Caco-2 (cell line): ENCODE measurements around the gene PRR15L. TPM values are rescaled to one million over a fixed set of nuclear protein-coding genes. Genes with fewer than 3 reads are reported as not detected.

ENCODE experiments used
- BruUV-seq: library from RNA; stranded (reverse); fragments of 400-500 nt; replicated peaks from 2 replicates; lab custom pipeline; 2021; lab: Mats Ljungman, UMichigan
- CTCF ChIA-PET: fragments of 300-600 bp; sonication (Branson Sonifier 250); formaldehyde crosslinking; loops from one replicate; lab custom pipeline; 2022; ENCODE audit warnings: antibody characterized with exemption; lab: Charles Lee
- POLR2A ChIA-PET: fragments of 300-600 bp; sonication (Branson Sonifier 250); formaldehyde crosslinking; loops from one replicate; lab custom pipeline; 2022; ENCODE audit warnings: antibody characterized with exemption; lab: Charles Lee
- DNase-seq, 2 experiments: peaks; one replicate each; pipeline versions ENCODE4 v3.0.0 to v3.0.0-alpha.2; 2020 to 2022
- H3K27me3 ChIP-seq: replicated peaks from 2 replicates; pipeline ENCODE4 v1.6.0; 2011; ENCODE audit warnings: low read length; ENCODE audit not compliant: control insufficient read depth, insufficient read depth
- H3K36me3 ChIP-seq: 2 replicates; pipeline ENCODE4 v1.5.1; 2011; ENCODE audit warnings: low read length; ENCODE audit not compliant: control insufficient read depth, insufficient read depth
- H3K4me1 ChIP-seq: fragments of 250-450 bp; sonication (Bioruptor Pico); 2 replicates; pipeline ENCODE4 v1.5.1; 2020; ENCODE audit warnings: mild to moderate bottlenecking
- H3K4me3 ChIP-seq: 2 replicates; pipeline ENCODE4 v1.5.1; 2011; ENCODE audit warnings: low read depth, mild to moderate bottlenecking, control low read depth, low read length
- H3K9me3 ChIP-seq: fragments of 250-450 bp; sonication (Bioruptor Pico); 2 replicates; pipeline ENCODE4 v1.5.1; 2020; ENCODE audit warnings: mild to moderate bottlenecking, moderate library complexity
- H3K27ac Mint-ChIP-seq: one replicate; pipeline ENCODE4 v1.8.0; 2022; ENCODE audit warnings: mixed read lengths; ENCODE audit not compliant: unreplicated experiment
- H3K27me3 Mint-ChIP-seq: one replicate; pipeline ENCODE4 v1.8.0; 2022; ENCODE audit warnings: mixed read lengths; ENCODE audit not compliant: insufficient read depth, unreplicated experiment
- H3K36me3 Mint-ChIP-seq: one replicate; pipeline ENCODE4 v1.8.0; 2022; ENCODE audit warnings: mild to moderate bottlenecking, mixed read lengths; ENCODE audit not compliant: insufficient read depth, unreplicated experiment
- H3K4me1 Mint-ChIP-seq: one replicate; pipeline ENCODE4 v1.8.0; 2022; ENCODE audit warnings: low read depth, mixed read lengths; ENCODE audit not compliant: unreplicated experiment
- H3K4me3 Mint-ChIP-seq: one replicate; pipeline ENCODE4 v1.8.0; 2022; ENCODE audit warnings: mild to moderate bottlenecking, moderate library complexity, mixed read lengths; ENCODE audit not compliant: unreplicated experiment
- H3K9me3 Mint-ChIP-seq: one replicate; pipeline ENCODE4 v1.8.0; 2022; ENCODE audit warnings: mixed read lengths; ENCODE audit not compliant: unreplicated experiment
- intact Hi-C: fragments of 100-400 bp; cut with micrococcal nuclease; formaldehyde crosslinking; loops from one replicate; pipeline ENCODE4 v1.10.0; 2022; ENCODE audit not compliant: unreplicated experiment
- total RNA-seq: library from RNA; stranded (reverse); gene quantifications from 2 replicates; pipeline ENCODE4 v1.2.3, GENCODE V29; 2022
- TF ChIP-seq, protein P1 (sequence below), 2 experiments: fragments of 200-600 bp in 1 of 2; IDR thresholded peaks; 1 replicate in 1 of 2; 2 replicates in 1 of 2; pipeline versions ENCODE4 v1.5.1 to v1.8.0; 2011 to 2022; ENCODE audit warnings: antibody characterized with exemption in 1 of 2, control low read depth in 1 of 2, inconsistent platforms in 1 of 2, low read depth in 1 of 2, low read length in 1 of 2, mild to moderate bottlenecking in 1 of 2, moderate library complexity in 1 of 2; ENCODE audit not compliant: insufficient read depth in 1 of 2, severe bottlenecking in 1 of 2, unreplicated experiment in 1 of 2

Gene PRR15L
- total RNA-seq, 1 experiment from 2014 or later, result 24.3 TPM

- intact Hi-C loops, result no loop called here
- Mint-ChIP-seq H3K36me3 (peaks cover 19% of the 10 kb centered on the region), H3K27me3 (no peaks in the 10 kb centered on the region), H3K9me3 (no peaks in the 10 kb centered on the region), H3K4me1 (peaks cover 43% of the 10 kb centered on the region), H3K27ac (peak overlapping the region; percentile 53), H3K4me3 (no peak overlapping the region)
- TF ChIP-seq, protein P1, sequence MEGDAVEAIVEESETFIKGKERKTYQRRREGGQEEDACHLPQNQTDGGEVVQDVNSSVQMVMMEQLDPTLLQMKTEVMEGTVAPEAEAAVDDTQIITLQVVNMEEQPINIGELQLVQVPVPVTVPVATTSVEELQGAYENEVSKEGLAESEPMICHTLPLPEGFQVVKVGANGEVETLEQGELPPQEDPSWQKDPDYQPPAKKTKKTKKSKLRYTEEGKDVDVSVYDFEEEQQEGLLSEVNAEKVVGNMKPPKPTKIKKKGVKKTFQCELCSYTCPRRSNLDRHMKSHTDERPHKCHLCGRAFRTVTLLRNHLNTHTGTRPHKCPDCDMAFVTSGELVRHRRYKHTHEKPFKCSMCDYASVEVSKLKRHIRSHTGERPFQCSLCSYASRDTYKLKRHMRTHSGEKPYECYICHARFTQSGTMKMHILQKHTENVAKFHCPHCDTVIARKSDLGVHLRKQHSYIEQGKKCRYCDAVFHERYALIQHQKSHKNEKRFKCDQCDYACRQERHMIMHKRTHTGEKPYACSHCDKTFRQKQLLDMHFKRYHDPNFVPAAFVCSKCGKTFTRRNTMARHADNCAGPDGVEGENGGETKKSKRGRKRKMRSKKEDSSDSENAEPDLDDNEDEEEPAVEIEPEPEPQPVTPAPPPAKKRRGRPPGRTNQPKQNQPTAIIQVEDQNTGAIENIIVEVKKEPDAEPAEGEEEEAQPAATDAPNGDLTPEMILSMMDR (IDR thresholded peaks at IDR 0.05; ENCODE audit: insufficient read depth in 1 of 2, low read depth in 1 of 2, low read length in 1 of 2, severe bottlenecking in 1 of 2, unreplicated experiment in 1 of 2), result no peak
- peak in 1 of 2 experiments; percentile 71 for DNase-seq
- no peaks in the 10 kb centered on the region for H3K36me3 ChIP-seq
- POLR2A ChIA-PET, result no interaction called here
- H3K27me3 ChIP-seq, result no peaks in the 10 kb centered on the region
- CTCF ChIA-PET, result interaction anchor here (4.6 to 7.0 kb wide), 3 partner anchors 9 to 24 kb away, joined by 157 to 219 read pairs (median 172); partner anchors contain the start of genes PNPO and PRR15L
- no peak overlapping the region for H3K4me3 ChIP-seq
- H3K9me3 ChIP-seq, result no peaks in the 10 kb centered on the region
- no TSS peak for BruUV-seq
- peaks cover 59% of the 10 kb centered on the region for H3K4me1 ChIP-seq
Observed at GRCh38 chr17:47967607-47968252, 10.0 kb upstream of the PRR15L start.

DNA sequence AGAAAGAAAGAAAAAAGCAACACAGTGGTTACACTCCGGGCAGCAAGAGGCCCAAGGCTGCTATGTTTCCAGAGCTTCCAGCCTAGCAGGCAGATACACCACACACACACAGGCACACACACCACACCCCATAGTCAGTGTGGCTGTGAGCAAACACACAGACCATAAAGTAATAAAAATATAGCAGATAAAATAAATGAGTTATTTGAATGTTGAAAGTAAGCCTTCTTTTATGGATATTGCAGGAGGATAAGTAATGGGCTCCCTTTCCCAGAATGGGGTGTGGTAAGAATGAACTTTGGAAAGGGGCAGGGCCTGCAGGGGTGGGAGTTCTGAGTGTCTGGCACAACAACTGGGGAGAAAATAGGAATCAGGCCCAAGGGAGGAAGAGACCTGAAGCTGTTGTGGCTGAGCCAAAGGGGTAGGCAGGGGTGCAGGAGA lies 8.4 kb upstream of the PRR15L start:
- peaks cover 7% of the 10 kb centered on the region for H3K9me3 Mint-ChIP-seq
- no peaks in the 10 kb centered on the region for H3K9me3 ChIP-seq
- no peaks in the 10 kb centered on the region for H3K27me3 ChIP-seq
- H3K4me3 Mint-ChIP-seq, result peak overlapping the region; percentile 31
- TF ChIP-seq, protein P1 (IDR thresholded peaks at IDR 0.05; ENCODE audit: insufficient read depth in 1 of 2, low read depth in 1 of 2, low read length in 1 of 2, severe bottlenecking in 1 of 2, unreplicated experiment in 1 of 2), result no peak
- peak overlapping the region; percentile 73 for H3K27ac Mint-ChIP-seq
- intact Hi-C loops, result loop anchor here (1.0 kb wide), 3 partner anchors 9 to 123 kb away; partner anchors contain the start of gene PRR15L
- ChIA-PET POLR2A (interaction anchor here (0.6 to 1.3 kb wide), 7 partner anchors 9 to 142 kb away, joined by 3 to 10 read pairs (median 4); partner anchors contain the start of genes PNPO, PRR15L and SP2), CTCF (interaction anchor here (0.9 to 6.8 kb wide), 9 partner anchors 9 to 125 kb away, joined by 3 to 172 read pairs (median 5); partner anchors contain the start of genes PNPO, PRR15L and SCRN2)
- peaks cover 67% of the 10 kb centered on the region for H3K4me1 ChIP-seq
- no peak overlapping the region for H3K4me3 ChIP-seq
- H3K27me3 Mint-ChIP-seq, result no peaks in the 10 kb centered on the region
- no TSS peak for BruUV-seq
- peaks cover 23% of the 10 kb centered on the region for H3K36me3 Mint-ChIP-seq
- peaks cover 52% of the 10 kb centered on the region for H3K4me1 Mint-ChIP-seq
- no peaks in the 10 kb centered on the region for H3K36me3 ChIP-seq
- peak; percentile 92 to 96 for DNase-seq

- H3K27me3 Mint-ChIP-seq, result no peaks in the 10 kb centered on the region
- peaks cover 11% of the 10 kb centered on the region for H3K36me3 Mint-ChIP-seq
- no peak for DNase-seq
- no peak overlapping the region for H3K4me3 Mint-ChIP-seq
- TF ChIP-seq, protein P1 (IDR thresholded peaks at IDR 0.05; ENCODE audit: insufficient read depth in 1 of 2, low read depth in 1 of 2, low read length in 1 of 2, severe bottlenecking in 1 of 2, unreplicated experiment in 1 of 2), result no peak
- H3K4me1 ChIP-seq, result peaks cover 72% of the 10 kb centered on the region
- CTCF ChIA-PET, result interaction anchor here (1.6 to 6.8 kb wide), 4 partner anchors 8 to 61 kb away, joined by 4 to 172 read pairs (median 8); partner anchors contain the start of gene PRR15L
- no TSS peak for BruUV-seq
- H3K4me1 Mint-ChIP-seq, result peaks cover 48% of the 10 kb centered on the region
- H3K4me3 ChIP-seq, result no peak overlapping the region
- intact Hi-C loops, result no loop called here
- H3K27ac Mint-ChIP-seq, result peak overlapping the region; percentile 73
- H3K9me3 ChIP-seq, result no peaks in the 10 kb centered on the region
- POLR2A ChIA-PET, result no interaction called here
- no peaks in the 10 kb centered on the region for H3K36me3 ChIP-seq
- H3K9me3 Mint-ChIP-seq, result peaks cover 7% of the 10 kb centered on the region
- no peaks in the 10 kb centered on the region for H3K27me3 ChIP-seq
Observed at GRCh38 chr17:47964856-47965255, 7.2 kb upstream of the PRR15L start.
